ENCODE results near the gene RNF41. TPM values are rescaled to one million over a fixed set of nuclear protein-coding genes. Genes with fewer than 3 reads are reported as not detected.
A peak's percentile ranks its signal among the peaks of the same experiment; 100 is the strongest.

RNF41 gene
- total and polyA plus RNA-seq, 2 of the 13 experiments (the other 11 are each of a cell fraction or from before 2014, with no cell fraction given), result 27.1 to 39.4 TPM

DNA sequence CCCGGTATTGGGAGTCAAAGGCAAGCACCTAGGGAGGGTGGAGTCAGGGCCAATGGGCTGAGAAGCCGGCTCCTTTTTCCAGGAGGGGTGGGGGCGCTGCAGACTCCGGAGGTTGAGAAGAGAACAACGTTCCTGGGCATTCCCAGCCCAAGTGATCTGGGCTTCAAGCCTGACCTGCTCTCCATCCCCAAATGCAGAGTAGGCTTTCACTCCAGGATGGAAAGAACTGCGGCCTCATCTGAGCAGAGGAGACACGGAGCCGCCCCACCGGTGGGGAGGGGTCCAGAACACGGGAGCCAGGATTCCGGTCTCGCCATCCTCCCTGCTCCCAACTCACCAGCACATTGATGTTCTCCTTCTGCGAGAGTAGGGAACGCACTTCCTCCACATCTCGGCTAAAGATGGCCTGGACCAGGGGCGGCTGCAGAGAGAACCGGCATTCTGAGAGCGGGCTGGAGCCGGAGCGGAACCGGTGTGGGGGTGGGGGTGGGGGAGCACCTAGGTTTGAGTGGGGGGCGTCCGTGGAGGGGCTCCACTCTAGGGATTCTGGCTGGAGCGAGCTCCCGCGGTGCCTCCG is 35.9 kb upstream of the RNF41 start (continued):
- TF ChIP-seq POGK (CRISPR knock-in tag; conservative IDR thresholded peaks at IDR 0.05) (no peak), DZIP1 (CRISPR knock-in tag; IDR thresholded peaks at IDR 0.05) (no peak), ZNF816 (CRISPR knock-in tag; IDR thresholded peaks at IDR 0.05; ENCODE audit: borderline replicate concordance) (no peak), ZNF281 (CRISPR knock-in tag; IDR thresholded peaks at IDR 0.05; ENCODE audit: borderline replicate concordance) (no peak), ZNF20 (CRISPR knock-in tag; IDR thresholded peaks at IDR 0.05) (no peak), FOXO1 (CRISPR knock-in tag; IDR thresholded peaks at IDR 0.05) (no peak), ZBTB4 (CRISPR knock-in tag; IDR thresholded peaks at IDR 0.05; ENCODE audit: borderline replicate concordance) (0 out of 2 replicates have a peak, but pooled peaks have one; percentile 27), CREM (IDR thresholded peaks at IDR 0.05) (no peak), CREM (CRISPR knock-in tag; IDR thresholded peaks at IDR 0.05) (no peak)
- TF ChIP-seq, protein P1, sequence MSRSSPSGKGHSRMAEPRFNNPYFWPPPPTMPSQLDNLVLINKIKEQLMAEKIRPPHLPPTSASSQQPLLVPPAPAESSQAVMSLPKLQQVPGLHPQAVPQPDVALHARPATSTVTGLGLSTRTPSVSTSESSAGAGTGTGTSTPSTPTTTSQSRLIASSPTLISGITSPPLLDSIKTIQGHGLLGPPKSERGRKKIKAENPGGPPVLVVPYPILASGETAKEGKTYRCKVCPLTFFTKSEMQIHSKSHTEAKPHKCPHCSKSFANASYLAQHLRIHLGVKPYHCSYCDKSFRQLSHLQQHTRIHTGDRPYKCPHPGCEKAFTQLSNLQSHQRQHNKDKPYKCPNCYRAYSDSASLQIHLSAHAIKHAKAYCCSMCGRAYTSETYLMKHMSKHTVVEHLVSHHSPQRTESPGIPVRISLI (CRISPR knock-in tag; IDR thresholded peaks at IDR 0.05; ENCODE audit: borderline replicate concordance), result no peak
- TF ChIP-seq, protein P2, sequence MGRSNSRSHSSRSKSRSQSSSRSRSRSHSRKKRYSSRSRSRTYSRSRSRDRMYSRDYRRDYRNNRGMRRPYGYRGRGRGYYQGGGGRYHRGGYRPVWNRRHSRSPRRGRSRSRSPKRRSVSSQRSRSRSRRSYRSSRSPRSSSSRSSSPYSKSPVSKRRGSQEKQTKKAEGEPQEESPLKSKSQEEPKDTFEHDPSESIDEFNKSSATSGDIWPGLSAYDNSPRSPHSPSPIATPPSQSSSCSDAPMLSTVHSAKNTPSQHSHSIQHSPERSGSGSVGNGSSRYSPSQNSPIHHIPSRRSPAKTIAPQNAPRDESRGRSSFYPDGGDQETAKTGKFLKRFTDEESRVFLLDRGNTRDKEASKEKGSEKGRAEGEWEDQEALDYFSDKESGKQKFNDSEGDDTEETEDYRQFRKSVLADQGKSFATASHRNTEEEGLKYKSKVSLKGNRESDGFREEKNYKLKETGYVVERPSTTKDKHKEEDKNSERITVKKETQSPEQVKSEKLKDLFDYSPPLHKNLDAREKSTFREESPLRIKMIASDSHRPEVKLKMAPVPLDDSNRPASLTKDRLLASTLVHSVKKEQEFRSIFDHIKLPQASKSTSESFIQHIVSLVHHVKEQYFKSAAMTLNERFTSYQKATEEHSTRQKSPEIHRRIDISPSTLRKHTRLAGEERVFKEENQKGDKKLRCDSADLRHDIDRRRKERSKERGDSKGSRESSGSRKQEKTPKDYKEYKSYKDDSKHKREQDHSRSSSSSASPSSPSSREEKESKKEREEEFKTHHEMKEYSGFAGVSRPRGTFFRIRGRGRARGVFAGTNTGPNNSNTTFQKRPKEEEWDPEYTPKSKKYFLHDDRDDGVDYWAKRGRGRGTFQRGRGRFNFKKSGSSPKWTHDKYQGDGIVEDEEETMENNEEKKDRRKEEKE (IDR thresholded peaks at IDR 0.05), result no peak

Measured in HepG2 (cell line).